Keratinocyte (primary cell): ENCODE data around the gene NRP1. TPM values are rescaled to one million over a fixed set of nuclear protein-coding genes. Genes with fewer than 3 reads are reported as not detected.

Experiments used
- DNase-seq: peaks from one replicate; pipeline ENCODE4 v3.0.0-alpha.2; 2011; ENCODE audit warnings: low read depth, missing footprints, low spot score
- FAIRE-seq: peaks from 2 replicates; lab custom pipeline; 2011; peaks lifted over from hg19 to GRCh38; lab: Jason Lieb, UNC
- H2AFZ ChIP-seq: 2 replicates; pipeline ENCODE4 v1.6.0; 2012; ENCODE audit warnings: low read length, control low read depth, inconsistent platforms; ENCODE audit not compliant: control insufficient read depth
- H3K27ac ChIP-seq: 2 replicates; pipeline ENCODE4 v1.5.1; 2011; ENCODE audit warnings: low read length; ENCODE audit not compliant: control insufficient read depth, insufficient read depth
- H3K27me3 ChIP-seq: 3 replicates; pipeline ENCODE4 v1.6.0; 2011; ENCODE audit warnings: low read length; ENCODE audit not compliant: control insufficient read depth, insufficient read depth; ENCODE audit errors: extremely low read depth
- H3K36me3 ChIP-seq, 2 experiments: 2 replicates in 1 of 2; 3 replicates in 1 of 2; pipeline ENCODE4 v1.5.1; 2011; ENCODE audit warnings: low read length in 2 of 2, mild to moderate bottlenecking in 1 of 2; ENCODE audit not compliant: control insufficient read depth in 2 of 2, insufficient read depth in 2 of 2; ENCODE audit errors: extremely low read depth in 1 of 2
- H3K4me1 ChIP-seq: 3 replicates; pipeline ENCODE4 v1.5.1; 2011; ENCODE audit warnings: low read length; ENCODE audit not compliant: control insufficient read depth, insufficient read depth; ENCODE audit errors: extremely low read depth
- H3K4me2 ChIP-seq: 3 replicates; pipeline ENCODE4 v1.6.0; 2011; ENCODE audit warnings: low read depth, low read length; ENCODE audit not compliant: control insufficient read depth, insufficient read depth; ENCODE audit errors: extremely low read depth
- H3K4me3 ChIP-seq, 3 experiments: fragments of 200-600 bp in 1 of 3; sonication (generic) in 1 of 3; 2 replicates in 2 of 3; 3 replicates in 1 of 3; pipeline ENCODE4 v1.5.1; 2011 to 2016; ENCODE audit warnings: low read length in 3 of 3, mild to moderate bottlenecking in 3 of 3, control low read depth in 2 of 3, inconsistent platforms in 1 of 3, low read depth in 1 of 3, mixed read lengths in 1 of 3, mixed run types in 1 of 3, moderate library complexity in 1 of 3; ENCODE audit not compliant: control insufficient read depth in 2 of 3, insufficient read depth in 2 of 3; ENCODE audit errors: extremely low read depth in 1 of 3
- H3K79me2 ChIP-seq: 2 replicates; pipeline ENCODE4 v1.6.0; 2012; ENCODE audit warnings: low read length; ENCODE audit not compliant: control insufficient read depth, insufficient read depth
- H3K9ac ChIP-seq: 3 replicates; pipeline ENCODE4 v1.6.0; 2011; ENCODE audit warnings: low read length; ENCODE audit not compliant: control insufficient read depth, insufficient read depth; ENCODE audit errors: extremely low read depth
- H3K9me1 ChIP-seq: 3 replicates; pipeline ENCODE4 v1.6.0; 2011; ENCODE audit warnings: low read length; ENCODE audit not compliant: control insufficient read depth, insufficient read depth; ENCODE audit errors: extremely low read depth
- H3K9me3 ChIP-seq: 2 replicates; pipeline ENCODE4 v1.5.1; 2012; ENCODE audit warnings: low read depth, low read length; ENCODE audit not compliant: control insufficient read depth
- H4K20me1 ChIP-seq: 3 replicates; pipeline ENCODE4 v1.6.0; 2011; ENCODE audit warnings: low read length; ENCODE audit not compliant: control insufficient read depth, insufficient read depth; ENCODE audit errors: extremely low read depth
- CTCF ChIP-seq, 3 experiments: IDR thresholded peaks in 1 of 3; conservative IDR thresholded peaks in 1 of 3; optimal IDR thresholded peaks in 1 of 3; 2 replicates in 2 of 3; 3 replicates in 1 of 3; pipeline versions ENCODE3 to v1.5.1; 2011; ENCODE audit warnings: low read length in 3 of 3, mild to moderate bottlenecking in 3 of 3, moderate library complexity in 2 of 3, control low read depth in 1 of 3, inconsistent platforms in 1 of 3; ENCODE audit not compliant: insufficient read depth in 2 of 3; ENCODE audit errors: extremely low read depth in 1 of 3
- EZH2 ChIP-seq: IDR thresholded peaks from one replicate; pipeline ENCODE4 v1.6.1; 2012; ENCODE audit warnings: inconsistent platforms, mild to moderate bottlenecking, low read length, moderate library complexity
- dilution Hi-C: fragments of 300-500 bp; cut with MboI; formaldehyde crosslinking; loops from one replicate; pipeline ENCODE4 v1.7.0; 2020; ENCODE audit warnings: low sequenced_read_pairs; ENCODE audit not compliant: extremely low pct_ligation_motif_present
- polyA plus RNA-seq, 5 experiments: library from polyadenylated mRNA; depleted of rRNA in 3 of 5; stranded (reverse) in 3 of 5; stranded (forward) in 1 of 5; unstranded in 1 of 5; fragments of >200 nt; gene quantifications; 1 replicate in 1 of 5; 2 replicates in 3 of 5; 3 replicates in 1 of 5; pipeline versions ENCODE4 v1.2.1 to v1.2.3, GENCODE V29; 2011 to 2012; ENCODE audit warnings: missing spikeins in 2 of 5, low read depth in 1 of 5, low replicate concordance in 1 of 5

NRP1 gene
- polyA plus RNA-seq, 1 donor (not counting 4 experiments of a cell fraction or from before 2014, with no cell fraction given) = 36.2 TPM

DNA sequence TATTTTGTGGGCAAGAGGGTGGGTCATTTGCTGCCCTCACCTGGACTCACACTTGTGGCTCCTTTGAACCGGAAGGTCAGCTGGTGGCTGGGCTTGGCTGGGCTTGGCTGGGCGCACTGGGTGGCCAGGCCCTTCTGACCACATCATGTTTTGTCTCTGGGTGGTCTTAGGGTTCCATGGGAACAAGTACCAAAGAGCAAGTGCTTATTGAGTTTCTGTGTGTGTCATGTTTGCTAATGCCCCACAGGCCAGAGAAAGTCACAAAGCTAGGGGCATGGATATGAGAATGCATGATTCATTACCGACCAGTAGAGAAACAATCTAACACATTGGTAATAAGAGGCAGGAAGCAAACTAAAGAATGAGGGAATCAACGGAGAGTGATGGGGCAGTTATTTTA is 33.6 kb upstream of the NRP1 start:
- H3K9ac ChIP-seq = no peak overlapping the region
- no peaks in the 10 kb centered on the region for H3K36me3 ChIP-seq
- no peaks in the 10 kb centered on the region for H3K9me1 ChIP-seq
- DNase-seq (no peak), FAIRE-seq (no peak)
- H3K79me2 ChIP-seq = no peaks in the 10 kb centered on the region
- no peak overlapping the region for H2AFZ ChIP-seq
- no peak overlapping the region for H3K4me3 ChIP-seq
- peaks cover 24% of the 10 kb centered on the region for H3K4me1 ChIP-seq
- TF ChIP-seq CTCF (optimal IDR thresholded peaks at IDR 0.05 in 1 of 3, IDR thresholded peaks at IDR 0.05 in 1 of 3, conservative IDR thresholded peaks at IDR 0.05 in 1 of 3; ENCODE audit: extremely low read depth in 1 of 3, insufficient read depth in 2 of 3, low read length in 3 of 3) = no peak
- no peak for TF ChIP-seq EZH2
- H3K27ac ChIP-seq = no peak overlapping the region
- peaks cover 19% of the 10 kb centered on the region for H3K9me3 ChIP-seq
- H4K20me1 ChIP-seq = no peaks in the 10 kb centered on the region
- dilution Hi-C loops = no loop called here
- no peak overlapping the region for H3K4me2 ChIP-seq
- no peaks in the 10 kb centered on the region for H3K27me3 ChIP-seq

GRCh38 chr10:33365871-33366411 is 31.5 kb upstream of the NRP1 start:
- H2AFZ ChIP-seq = no peak overlapping the region
- no peaks in the 10 kb centered on the region for H3K36me3 ChIP-seq
- H3K4me2 ChIP-seq = peak overlapping the region; percentile 68
- no peak overlapping the region for H3K4me3 ChIP-seq
- TF ChIP-seq CTCF (optimal IDR thresholded peaks at IDR 0.05 in 1 of 3, IDR thresholded peaks at IDR 0.05 in 1 of 3, conservative IDR thresholded peaks at IDR 0.05 in 1 of 3; ENCODE audit: extremely low read depth in 1 of 3, insufficient read depth in 2 of 3, low read length in 3 of 3) (no peak), EZH2 (no peak)
- no peaks in the 10 kb centered on the region for H3K27me3 ChIP-seq
- H4K20me1 ChIP-seq = no peaks in the 10 kb centered on the region
- H3K9ac ChIP-seq = peak overlapping the region; percentile 53
- H3K27ac ChIP-seq = peak overlapping the region; percentile 93
- DNase-seq = peak; percentile 74
- H3K79me2 ChIP-seq = no peaks in the 10 kb centered on the region
- no peaks in the 10 kb centered on the region for H3K9me1 ChIP-seq
- dilution Hi-C loops = no loop called here
- FAIRE-seq = peak; percentile 90
- peaks cover 19% of the 10 kb centered on the region for H3K9me3 ChIP-seq
- peaks cover 31% of the 10 kb centered on the region for H3K4me1 ChIP-seq
